OCI-LY7 (cell line): ENCODE data around the gene POC1B. TPM values are rescaled to one million over a fixed set of nuclear protein-coding genes. Genes with fewer than 3 reads are reported as not detected.

Source experiments
- BruUV-seq: library from RNA; stranded (reverse); fragments of 400-500 nt; replicated peaks from 2 replicates; lab custom pipeline; 2021; lab: Mats Ljungman, UMichigan
- CTCF ChIA-PET: fragments of 300-600 bp; sonication (Branson Sonifier 250); formaldehyde crosslinking; loops from one replicate; lab custom pipeline; 2022; ENCODE audit warnings: antibody characterized with exemption; ENCODE audit not compliant: unreplicated experiment; lab: Charles Lee
- POLR2A ChIA-PET: fragments of 300-600 bp; sonication (Branson Sonifier 250); formaldehyde crosslinking; loops from one replicate; lab custom pipeline; 2022; ENCODE audit warnings: antibody characterized with exemption; lab: Charles Lee
- DNase-seq: peaks from one replicate; pipeline ENCODE4 v3.0.0-alpha.2; 2015; ENCODE audit warnings: low spot score
- H2AFZ ChIP-seq: fragments of 200-600 bp; sonication (generic), shearing (Covaris generic); 2 replicates; pipeline ENCODE4 v1.6.1; 2014; ENCODE audit warnings: mild to moderate bottlenecking, antibody characterized with exemption, low read length, moderate library complexity
- H3K27ac ChIP-seq: fragments of 200-600 bp; sonication (generic); 2 replicates; pipeline ENCODE4 v1.5.1; 2014; ENCODE audit warnings: mixed run types, low read depth, mild to moderate bottlenecking, moderate library complexity, low read length, inconsistent platforms; ENCODE audit not compliant: poor library complexity, severe bottlenecking
- H3K36me3 ChIP-seq: fragments of 200-600 bp; sonication (generic); 2 replicates; pipeline ENCODE4 v1.6.1; 2014; ENCODE audit warnings: mild to moderate bottlenecking, antibody characterized with exemption, low read length, moderate library complexity, mixed read lengths; ENCODE audit not compliant: insufficient read depth
- H3K4me1 ChIP-seq: fragments of 200-600 bp; sonication (generic); 2 replicates; pipeline ENCODE4 v1.5.1; 2014; ENCODE audit warnings: mild to moderate bottlenecking, low read length; ENCODE audit not compliant: insufficient read depth, poor library complexity, severe bottlenecking
- H3K4me2 ChIP-seq: fragments of 200-600 bp; sonication (generic); 2 replicates; pipeline ENCODE4 v1.6.1; 2014; ENCODE audit warnings: mild to moderate bottlenecking, low read length
- H3K4me3 ChIP-seq: fragments of 200-600 bp; sonication (generic); 2 replicates; pipeline ENCODE4 v1.5.1; 2014; ENCODE audit warnings: mild to moderate bottlenecking, low read depth, low read length; ENCODE audit not compliant: poor library complexity, severe bottlenecking
- H3K79me2 ChIP-seq: fragments of 200-600 bp; sonication (generic); 2 replicates; pipeline ENCODE4 v1.6.1; 2016; ENCODE audit warnings: low read depth, mild to moderate bottlenecking, low read length, moderate library complexity, mixed read lengths; ENCODE audit not compliant: insufficient read depth
- H3K9me2 ChIP-seq: fragments of 200-600 bp; sonication (generic); 2 replicates; pipeline ENCODE4 v1.6.1; 2016; ENCODE audit warnings: mild to moderate bottlenecking, low read length, mixed read lengths; ENCODE audit not compliant: insufficient read depth
- H3K9me3 ChIP-seq: fragments of 200-600 bp; sonication (generic); 2 replicates; pipeline ENCODE4 v1.6.1; 2014; ENCODE audit warnings: mild to moderate bottlenecking, mixed run types, low read length, mixed read lengths
- H4K20me1 ChIP-seq: fragments of 200-600 bp; sonication (generic); 2 replicates; pipeline ENCODE4 v1.6.1; 2014; ENCODE audit warnings: mild to moderate bottlenecking, antibody characterized with exemption, low read length, moderate library complexity, mixed read lengths; ENCODE audit not compliant: insufficient read depth
- CTCF ChIP-seq: fragments of 200-600 bp; sonication (generic); conservative IDR thresholded peaks from 2 replicates; pipeline ENCODE4 v1.5.1; 2014; ENCODE audit warnings: mild to moderate bottlenecking, antibody characterized with exemption, low read length, moderate library complexity, mixed read lengths
- EZH2phosphoT487 ChIP-seq: fragments of 200-600 bp; sonication (generic); IDR thresholded peaks from 2 replicates; pipeline ENCODE4 v1.6.1; 2018; ENCODE audit warnings: low read depth, borderline replicate concordance, mild to moderate bottlenecking, mixed run types, antibody characterized with exemption, low read length, moderate library complexity, mixed read lengths
- intact Hi-C: fragments of 100-400 bp; cut with micrococcal nuclease; formaldehyde crosslinking; loops from one replicate; pipeline ENCODE4 v1.10.0; 2022; ENCODE audit not compliant: unreplicated experiment
- total RNA-seq, 2 experiments: library from RNA; depleted of rRNA in 1 of 2; stranded (reverse); fragments of >200 nt in 1 of 2; shearing (Covaris generic) in 1 of 2; gene quantifications; 2 replicates each; pipeline ENCODE4 v1.2.3, GENCODE V29; 2014 to 2022

POC1B gene
- total RNA-seq, 2 experiments from 2014 or later, result 28.9 to 30.9 TPM

- H3K4me2 ChIP-seq, result no peak overlapping the region
- no peak for TF ChIP-seq EZH2phosphoT487
- no peak for TF ChIP-seq CTCF
- no peak for DNase-seq
- no TSS peak for BruUV-seq
- no peak overlapping the region for H2AFZ ChIP-seq
- no peaks in the 10 kb centered on the region for H4K20me1 ChIP-seq
- intact Hi-C loops, result no loop called here
- H3K79me2 ChIP-seq, result no peaks in the 10 kb centered on the region
- CTCF ChIA-PET, result no interaction called here
- H3K4me1 ChIP-seq, result no peaks in the 10 kb centered on the region
- no peak overlapping the region for H3K27ac ChIP-seq
- H3K4me3 ChIP-seq, result no peak overlapping the region
- H3K36me3 ChIP-seq, result no peaks in the 10 kb centered on the region
- H3K9me3 ChIP-seq, result no peaks in the 10 kb centered on the region
- POLR2A ChIA-PET, result interaction anchor here (0.6 to 1.0 kb wide), 3 partner anchors 9 to 1462 kb away, joined by 3 to 4 read pairs (median 3); no protein-coding TSS in a partner anchor
- no peaks in the 10 kb centered on the region for H3K9me2 ChIP-seq
These were observed 40.8 kb upstream of the POC1B start for GRCh38 chr12:89566615-89567014.

- ChIA-PET POLR2A (interaction anchor here (0.6 to 0.7 kb wide), 2 partner anchors 575 to 585 kb away, joined by 3 to 4 read pairs; no protein-coding TSS in a partner anchor), CTCF (no interaction called here)
- Histone ChIP-seq H3K4me3 (no peak overlapping the region), H3K36me3 (no peaks in the 10 kb centered on the region), H4K20me1 (no peaks in the 10 kb centered on the region), H3K9me2 (no peaks in the 10 kb centered on the region), H3K27ac (no peak overlapping the region), H3K79me2 (no peaks in the 10 kb centered on the region), H3K4me1 (no peaks in the 10 kb centered on the region), H3K9me3 (no peaks in the 10 kb centered on the region), H2AFZ (no peak overlapping the region), H3K4me2 (no peak overlapping the region)
- intact Hi-C loops, result no loop called here
- no TSS peak for BruUV-seq
- no peak for DNase-seq
- TF ChIP-seq CTCF, result no peak
- TF ChIP-seq EZH2phosphoT487, result no peak
These were observed 39.2 kb upstream of the POC1B start for GRCh38 chr12:89565002-89565401.

- ChIA-PET CTCF (no interaction called here), POLR2A (interaction anchor here (1.1 kb wide), 1 partner anchor 9 kb away, joined by 3 read pairs; no protein-coding TSS in a partner anchor)
- Histone ChIP-seq H3K9me3 (no peaks in the 10 kb centered on the region), H3K9me2 (no peaks in the 10 kb centered on the region), H3K36me3 (no peaks in the 10 kb centered on the region), H3K4me1 (no peaks in the 10 kb centered on the region), H3K27ac (no peak overlapping the region), H3K4me3 (no peak overlapping the region), H4K20me1 (no peaks in the 10 kb centered on the region), H3K79me2 (no peaks in the 10 kb centered on the region), H3K4me2 (no peak overlapping the region), H2AFZ (no peak overlapping the region)
- intact Hi-C loops, result no loop called here
- DNase-seq, result no peak
- TF ChIP-seq CTCF (no peak), EZH2phosphoT487 (no peak)
- BruUV-seq, result no TSS peak
These were observed 33.9 kb upstream of the POC1B start for GRCh38 chr12:89559753-89560152.
